Articular chondrocyte of knee joint (primary cell): ENCODE measurements around the gene CDV3. TPM values are rescaled to one million over a fixed set of nuclear protein-coding genes. Genes with fewer than 3 reads are reported as not detected.

Experiments
- small RNA-seq: library from RNA; depleted of rRNA; stranded (forward); fragments of <200 nt; gene quantifications from one replicate; pipeline ENCODE3, GENCODE V24; 2012
- total RNA-seq: library from RNA; depleted of rRNA; stranded (reverse); fragments of >200 nt; gene quantifications from 2 replicates; pipeline ENCODE4 v1.2.3, GENCODE V29; 2012

The CDV3 gene, protein sequence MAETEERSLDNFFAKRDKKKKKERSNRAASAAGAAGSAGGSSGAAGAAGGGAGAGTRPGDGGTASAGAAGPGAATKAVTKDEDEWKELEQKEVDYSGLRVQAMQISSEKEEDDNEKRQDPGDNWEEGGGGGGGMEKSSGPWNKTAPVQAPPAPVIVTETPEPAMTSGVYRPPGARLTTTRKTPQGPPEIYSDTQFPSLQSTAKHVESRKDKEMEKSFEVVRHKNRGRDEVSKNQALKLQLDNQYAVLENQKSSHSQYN
- 181 and 195 TPM in 2 replicates for total RNA-seq

DNA sequence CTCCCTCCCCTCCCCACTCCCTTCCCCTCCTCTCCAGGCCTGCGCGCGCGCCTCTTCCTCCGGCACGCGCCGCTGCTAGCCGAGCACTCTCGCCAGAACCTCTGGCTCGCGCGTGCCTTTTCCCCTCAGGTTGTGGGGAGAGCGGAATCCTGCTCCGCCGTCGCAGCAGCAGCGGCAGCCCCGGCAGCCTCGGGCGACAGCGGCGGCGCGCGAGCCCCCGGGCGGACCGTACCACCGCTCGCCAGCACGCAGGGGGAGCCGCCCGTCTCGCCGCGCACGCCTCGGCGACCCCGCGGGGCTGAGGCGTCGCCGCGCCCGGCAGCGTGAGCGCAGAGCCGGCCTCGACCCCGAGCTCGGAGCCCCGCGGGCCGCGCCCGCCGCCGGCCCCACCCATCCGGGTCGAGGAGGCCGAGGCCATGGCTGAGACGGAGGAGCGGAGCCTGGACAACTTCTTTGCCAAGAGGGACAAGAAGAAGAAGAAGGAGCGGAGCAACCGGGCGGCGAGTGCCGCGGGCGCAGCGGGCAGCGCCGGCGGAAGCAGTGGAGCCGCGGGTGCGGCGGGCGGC is at the start of gene CDV3:
Gene CDV3, plus strand, starts transcription at position 58 of the 566 bp plus-strand sequence. Its CDS starts 359 bp downstream, at position 417.

Small RNAs within 50 kb of the gene (small RNA-seq; reads per million reads assigned to genes)
- not detected for gene AC022296.2
- gene RF00438: not detected

Other genes with a start within 250 kb of the CDV3 start
- gene BFSP2, start 173.6 kb upstream of the CDV3 start, total RNA-seq: not detected in 2 replicates
- gene TOPBP1, start 88.3 kb downstream of the CDV3 start, total RNA-seq: 34.6 and 40.5 TPM in 2 replicates
- gene TF, start 172.7 kb downstream of the CDV3 start, total RNA-seq: 0.43 and 0.52 TPM in 2 replicates
- 84.6 and 97.0 TPM in 2 replicates for gene SRPRB, start 232.1 kb downstream of the CDV3 start, total RNA-seq